ENCODE measurements around the gene GDPD4.

GRCh38 chr11:77262803-77263202 lies 38.7 kb downstream of the GDPD4 start:
- TF ChIP-seq FOXM1 (IDR thresholded peaks at IDR 0.05; ENCODE audit: borderline replicate concordance) (no peak), HDGF (IDR thresholded peaks at IDR 0.05; ENCODE audit: borderline replicate concordance) (no peak), FOXA1 (IDR thresholded peaks at IDR 0.05) (no peak), TARDBP (IDR thresholded peaks at IDR 0.05) (no peak), ARNT (IDR thresholded peaks at IDR 0.05) (no peak)
